Measurements from ENCODE around the gene ETFBKMT.
"Not testable (repeated sequence)": the region's sequence is repeated elsewhere in the genome, so short reads cannot be mapped to it uniquely, and the experiment has no call there.

ETFBKMT gene

GRCh38 chr12:31651893-31652521 is 7.5 kb upstream of the ETFBKMT start:
- in situ Hi-C loops (cut with MboI; ENCODE audit: low sequenced_read_pairs) = loop anchor here (10.0 to 25.0 kb wide), 2 partner anchors 653 to 1010 kb away; no protein-coding TSS in a partner anchor

- in situ Hi-C loops (cut with MboI; ENCODE audit: low sequenced_read_pairs) = loop anchor here (10.0 to 25.0 kb wide), 2 partner anchors 650 to 1007 kb away; no protein-coding TSS in a partner anchor
Observed at GRCh38 chr12:31655208-31655607, 4.3 kb upstream of the ETFBKMT start.

- in situ Hi-C loops (cut with MboI; ENCODE audit: low sequenced_read_pairs) = loop anchor here (10.0 to 25.0 kb wide), 2 partner anchors 649 to 1007 kb away; no protein-coding TSS in a partner anchor
Observed at GRCh38 chr12:31655792-31656191, 3.7 kb upstream of the ETFBKMT start.

- in situ Hi-C loops (cut with MboI; ENCODE audit: low sequenced_read_pairs) = loop anchor here (10.0 to 25.0 kb wide), 2 partner anchors 646 to 1004 kb away; no protein-coding TSS in a partner anchor
Observed at GRCh38 chr12:31658471-31659086, 909 bp upstream of the ETFBKMT start.

GRCh38 chr12:31662176-31662849 is 2.8 kb downstream of the ETFBKMT start:
- in situ Hi-C loops (cut with MboI; ENCODE audit: low sequenced_read_pairs) = loop anchor here (25.0 kb wide), 1 partner anchor 1000 kb away; no protein-coding TSS in a partner anchor

- in situ Hi-C loops (cut with MboI; ENCODE audit: low sequenced_read_pairs) = loop anchor here (25.0 kb wide), 1 partner anchor 999 kb away; no protein-coding TSS in a partner anchor
Observed at GRCh38 chr12:31663576-31663975, 4.1 kb downstream of the ETFBKMT start.

- in situ Hi-C loops (cut with MboI; ENCODE audit: low sequenced_read_pairs) = loop anchor here (25.0 kb wide), 1 partner anchor 998 kb away; no protein-coding TSS in a partner anchor
Observed at GRCh38 chr12:31664038-31664437, 4.5 kb downstream of the ETFBKMT start.

GRCh38 chr12:31669020-31669419 is 9.5 kb downstream of the ETFBKMT start:
- in situ Hi-C loops (cut with MboI; ENCODE audit: low sequenced_read_pairs) = loop anchor here (25.0 kb wide), 1 partner anchor 993 kb away; no protein-coding TSS in a partner anchor

- in situ Hi-C loops (cut with MboI; ENCODE audit: low sequenced_read_pairs) = loop anchor here (25.0 kb wide), 1 partner anchor 993 kb away; no protein-coding TSS in a partner anchor
Observed at GRCh38 chr12:31669582-31669981, 10.1 kb downstream of the ETFBKMT start.

GRCh38 chr12:31672521-31672920 is 13.0 kb downstream of the ETFBKMT start:
- in situ Hi-C loops (cut with MboI; ENCODE audit: low sequenced_read_pairs) = loop anchor here (25.0 kb wide), 1 partner anchor 990 kb away; no protein-coding TSS in a partner anchor

- in situ Hi-C loops (cut with MboI; ENCODE audit: low sequenced_read_pairs) = loop anchor here (10.0 kb wide), 2 partner anchors 62 to 622 kb away; no protein-coding TSS in a partner anchor
Observed at GRCh38 chr12:31682136-31682962, 22.9 kb downstream of the ETFBKMT start.

GRCh38 chr12:31685801-31686200 is 26.3 kb downstream of the ETFBKMT start:
- in situ Hi-C loops (cut with MboI; ENCODE audit: low sequenced_read_pairs) = loop anchor here (10.0 kb wide), 2 partner anchors 59 to 619 kb away; no protein-coding TSS in a partner anchor

GRCh38 chr12:31687101-31687527 is 27.6 kb downstream of the ETFBKMT start:
- in situ Hi-C loops (cut with MboI; ENCODE audit: low sequenced_read_pairs) = loop anchor here (10.0 kb wide), 2 partner anchors 58 to 618 kb away; no protein-coding TSS in a partner anchor

- in situ Hi-C loops (cut with MboI; ENCODE audit: low sequenced_read_pairs) = loop anchor here (10.0 kb wide), 2 partner anchors 55 to 615 kb away; no protein-coding TSS in a partner anchor
Observed at GRCh38 chr12:31689921-31690320, 30.4 kb downstream of the ETFBKMT start.

- in situ Hi-C loops (cut with MboI; ENCODE audit: low sequenced_read_pairs) = no loop called here
Observed at GRCh38 chr12:31702047-31702446, 42.6 kb downstream of the ETFBKMT start.

GRCh38 chr12:31705621-31706020 is 46.1 kb downstream of the ETFBKMT start:
- in situ Hi-C loops (cut with MboI; ENCODE audit: low sequenced_read_pairs) = no loop called here

GRCh38 chr12:31708118-31708517 is 48.6 kb downstream of the ETFBKMT start:
- in situ Hi-C loops (cut with MboI; ENCODE audit: low sequenced_read_pairs) = not testable (repeated sequence)

- in situ Hi-C loops (cut with MboI; ENCODE audit: low sequenced_read_pairs) = no loop called here
Observed at GRCh38 chr12:31710021-31710818, 50.7 kb downstream of the ETFBKMT start.

GRCh38 chr12:31712877-31713276 is 53.4 kb downstream of the ETFBKMT start:
- in situ Hi-C loops (cut with MboI; ENCODE audit: low sequenced_read_pairs) = no loop called here
